NCI-H2196 treated with DMSO at 0.1 percent for 48 hours (cell line): Measurements from ENCODE around the gene IRF9.

Experiments used
- DNase-seq: peaks from one replicate; lab custom pipeline; 2025; ENCODE audit not compliant: unreplicated experiment; lab: John Stamatoyannopoulos, UW

Gene IRF9

GRCh38 chr14:24147761-24148428 is 13.2 kb upstream of the IRF9 start:
- no peak for DNase-seq

- no peak for DNase-seq
Measured at GRCh38 chr14:24149302-24149969, 11.6 kb upstream of the IRF9 start.

- no peak for DNase-seq
Measured at GRCh38 chr14:24150061-24150460, 11.0 kb upstream of the IRF9 start.

GRCh38 chr14:24150567-24150966 is 10.5 kb upstream of the IRF9 start:
- no peak for DNase-seq

- no peak for DNase-seq
Measured at GRCh38 chr14:24150993-24151392, 10.1 kb upstream of the IRF9 start.

- no peak for DNase-seq
Measured at GRCh38 chr14:24151404-24152080, 9.5 kb upstream of the IRF9 start.

GRCh38 chr14:24155100-24155499 is 6.0 kb upstream of the IRF9 start:
- no peak for DNase-seq

- no peak for DNase-seq
Measured at GRCh38 chr14:24156840-24157239, 4.2 kb upstream of the IRF9 start.

- no peak for DNase-seq
Measured at GRCh38 chr14:24157331-24157730, 3.7 kb upstream of the IRF9 start.

- DNase-seq, result no peak
Measured at GRCh38 chr14:24159777-24160498, 1.1 kb upstream of the IRF9 start.

- no peak for DNase-seq
Measured at GRCh38 chr14:24160499-24160849, 591 bp upstream of the IRF9 start.

GRCh38 chr14:24162093-24162492 is 1.0 kb downstream of the IRF9 start:
- DNase-seq, result no peak

GRCh38 chr14:24164518-24164991 is 3.5 kb downstream of the IRF9 start:
- no peak for DNase-seq

GRCh38 chr14:24165785-24166184 is 4.7 kb downstream of the IRF9 start:
- no peak for DNase-seq

- no peak for DNase-seq
Measured at GRCh38 chr14:24167469-24168114, 6.5 kb downstream of the IRF9 start.

- DNase-seq, result no peak
Measured at GRCh38 chr14:24171422-24172260, 10.6 kb downstream of the IRF9 start, which contains the start of gene REC8. REC8 (plus strand) TSS chr14:24172080; CDS start chr14:24172553, 473 bp downstream.

- no peak for DNase-seq
Measured at GRCh38 chr14:24172261-24172860, 11.3 kb downstream of the IRF9 start.

- DNase-seq, result no peak
Measured at GRCh38 chr14:24172871-24173281, 11.8 kb downstream of the IRF9 start.

GRCh38 chr14:24176599-24176998 is 15.5 kb downstream of the IRF9 start:
- DNase-seq, result no peak
